Gastrocnemius medialis (tissue), 4 donors: ENCODE results near the gene RPA3.

Experiments used
- POLR2A ChIP-seq, 2 donors: fragments of 450-650 bp; IDR thresholded peaks; one replicate each; pipeline ENCODE4 v1.6.1; 2017; ENCODE audit warnings: antibody characterized with exemption in 2 of 2, mild to moderate bottlenecking in 2 of 2, moderate library complexity in 2 of 2
- TF ChIP-seq, protein P1 (sequence below), 5 experiments: fragments of 450-650 bp in 3 of 5; fragments of 200-600 bp in 2 of 5; sonication (generic) in 2 of 5; IDR thresholded peaks in 4 of 5; conservative IDR thresholded peaks in 1 of 5; 1 replicate in 4 of 5; 2 replicates in 1 of 5; pipeline ENCODE4 v1.5.1; 2016 to 2019; ENCODE audit warnings: antibody characterized with exemption in 5 of 5, mild to moderate bottlenecking in 3 of 5, moderate library complexity in 3 of 5

DNA sequence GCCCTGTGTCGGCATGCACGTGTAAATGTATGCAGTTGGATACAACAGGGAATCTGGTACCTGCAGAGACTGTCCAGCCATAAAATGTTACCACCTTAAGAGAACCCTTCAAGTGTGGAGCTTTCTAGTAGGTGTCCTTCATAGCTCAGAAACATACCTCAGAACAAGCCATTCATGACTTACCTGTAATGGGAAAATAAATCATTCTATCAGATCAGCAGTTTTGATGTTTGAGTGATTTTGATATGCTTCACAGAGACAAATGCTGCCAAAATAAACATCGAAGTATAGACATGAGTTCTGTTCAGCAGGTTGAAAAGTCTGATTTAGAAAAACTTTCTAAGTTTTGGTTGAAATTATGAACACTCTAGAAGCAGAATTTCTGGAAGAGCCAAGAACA, 111.4 kb downstream of the RPA3 start:
- TF ChIP-seq, protein P1, sequence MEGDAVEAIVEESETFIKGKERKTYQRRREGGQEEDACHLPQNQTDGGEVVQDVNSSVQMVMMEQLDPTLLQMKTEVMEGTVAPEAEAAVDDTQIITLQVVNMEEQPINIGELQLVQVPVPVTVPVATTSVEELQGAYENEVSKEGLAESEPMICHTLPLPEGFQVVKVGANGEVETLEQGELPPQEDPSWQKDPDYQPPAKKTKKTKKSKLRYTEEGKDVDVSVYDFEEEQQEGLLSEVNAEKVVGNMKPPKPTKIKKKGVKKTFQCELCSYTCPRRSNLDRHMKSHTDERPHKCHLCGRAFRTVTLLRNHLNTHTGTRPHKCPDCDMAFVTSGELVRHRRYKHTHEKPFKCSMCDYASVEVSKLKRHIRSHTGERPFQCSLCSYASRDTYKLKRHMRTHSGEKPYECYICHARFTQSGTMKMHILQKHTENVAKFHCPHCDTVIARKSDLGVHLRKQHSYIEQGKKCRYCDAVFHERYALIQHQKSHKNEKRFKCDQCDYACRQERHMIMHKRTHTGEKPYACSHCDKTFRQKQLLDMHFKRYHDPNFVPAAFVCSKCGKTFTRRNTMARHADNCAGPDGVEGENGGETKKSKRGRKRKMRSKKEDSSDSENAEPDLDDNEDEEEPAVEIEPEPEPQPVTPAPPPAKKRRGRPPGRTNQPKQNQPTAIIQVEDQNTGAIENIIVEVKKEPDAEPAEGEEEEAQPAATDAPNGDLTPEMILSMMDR (IDR thresholded peaks at IDR 0.05 in 4 of 5, conservative IDR thresholded peaks at IDR 0.05 in 1 of 5), result no peak
- no peak for TF ChIP-seq POLR2A (IDR thresholded peaks at IDR 0.05)
